Left lung (tissue), 10 donors: ENCODE data around the gene FAM228A. TPM values are rescaled to one million over a fixed set of nuclear protein-coding genes. Genes with fewer than 3 reads are reported as not detected.

Experiments used
- ATAC-seq: fragments of 200-7000 bp; cut with Tn5 transposase; one replicate; pipeline ENCODE4 v1.9.1; 2020; ENCODE audit warnings: moderate library complexity
- DNase-seq, 4 donors: peaks; one replicate each; pipeline ENCODE4 v3.0.0-alpha.2; 2013 to 2020
- H3K27ac ChIP-seq, 2 donors: fragments of 200-600 bp; sonication (generic) in 1 of 2; one replicate each; pipeline versions ENCODE4 v1.5.0 to v1.8.0; 2020 to 2021
- H3K27me3 ChIP-seq, 2 donors: fragments of 200-600 bp; sonication (generic) in 1 of 2; one replicate each; pipeline versions ENCODE4 v1.5.0 to v1.8.0; 2020 to 2021
- H3K36me3 ChIP-seq, 2 donors: fragments of 200-600 bp; sonication (generic) in 1 of 2; one replicate each; pipeline versions ENCODE4 v1.5.0 to v1.8.0; 2020 to 2021
- H3K4me1 ChIP-seq, 2 donors: fragments of 200-600 bp; one replicate each; pipeline ENCODE4 v1.8.0; 2021
- H3K4me3 ChIP-seq, 2 donors: fragments of 200-600 bp; sonication (generic) in 1 of 2; one replicate each; pipeline versions ENCODE4 v1.5.0 to v1.8.0; 2020 to 2021; ENCODE audit warnings: mild to moderate bottlenecking in 1 of 2
- H3K9me3 ChIP-seq, 2 donors: fragments of 200-600 bp; sonication (generic) in 1 of 2; one replicate each; pipeline versions ENCODE4 v1.5.0 to v1.8.0; 2020 to 2021
- CTCF ChIP-seq, 2 donors: fragments of 200-600 bp; sonication (generic) in 1 of 2; IDR thresholded peaks; one replicate each; pipeline versions ENCODE4 v1.5.0 to v1.8.0; 2021; ENCODE audit warnings: antibody characterized with exemption in 2 of 2
- intact Hi-C, 2 donors: fragments of 100-400 bp; cut with DNase I; formaldehyde crosslinking; loops; one replicate each; pipeline versions ENCODE4 v1.11.2 to v1.14.2; 2022
- polyA plus RNA-seq, 6 donors: library from polyadenylated mRNA; unstranded; fragments of 120-200 nt; gene quantifications; one replicate each; pipeline ENCODE4 v1.2.1, GENCODE V29; 2013; ENCODE audit not compliant: insufficient read length in 6 of 6
- total RNA-seq, 2 donors: library from RNA; stranded (reverse); fragmentation: NEBNext Ultra II Directional; extraction: Animal tissue kit (Norgen Biotek cat#: 25700); gene quantifications; one replicate each; pipeline ENCODE4 v1.2.1, GENCODE V29; 2021
- donor health status: DM: no; HTN: yes; CAD: no.
- donor health status: DM: no; HTN: no; CAD: no.

The FAM228A gene
- total and polyA plus RNA-seq, 8 donors, result 0.41 to 3.4 (median 1.4) TPM

DNA sequence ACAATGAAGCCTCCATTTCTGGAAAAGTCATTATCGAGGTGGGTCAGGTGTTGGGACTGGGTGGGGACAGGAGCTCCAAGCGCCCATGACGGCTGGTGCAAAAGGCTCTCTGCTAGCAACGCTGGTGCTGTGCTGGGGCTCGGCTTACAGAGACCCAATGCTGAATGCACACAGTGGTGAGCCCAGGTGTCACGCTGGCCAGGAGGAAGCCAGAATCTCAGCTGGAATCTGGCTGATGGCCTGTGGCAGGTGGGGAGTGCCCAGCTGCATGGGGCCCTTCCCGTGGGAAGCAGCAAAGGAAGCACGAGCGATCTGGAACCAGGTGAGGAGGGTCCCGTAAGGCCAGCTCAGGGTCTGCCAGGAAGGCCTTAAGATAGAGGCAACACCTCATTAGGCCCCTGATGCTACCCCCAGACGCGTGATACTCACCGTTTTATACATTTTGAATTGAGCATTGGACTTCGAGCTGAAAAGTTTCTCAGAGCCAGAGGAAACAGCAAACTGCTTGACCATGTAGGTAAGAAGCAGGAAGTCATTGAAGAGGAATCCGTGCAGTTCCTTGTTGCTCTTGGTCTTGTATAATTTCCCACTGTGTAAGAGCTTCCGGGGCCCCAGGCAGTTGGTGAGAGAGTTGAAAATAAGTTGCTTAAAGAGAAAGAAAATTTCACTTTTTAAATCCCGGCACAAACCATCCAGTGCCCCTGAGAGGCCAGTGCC is 34.7 kb downstream of the FAM228A start:
- TF ChIP-seq CTCF (IDR thresholded peaks at IDR 0.05), result no peak
- peaks cover 0 to 100% of the 10 kb centered on the region in 2 donors for H3K36me3 ChIP-seq
- ATAC-seq (no peak), DNase-seq (no peak)
- no peaks in the 10 kb centered on the region for H3K27me3 ChIP-seq
- H3K4me1 ChIP-seq, result no peaks in the 10 kb centered on the region
- intact Hi-C loops, result no loop called here
- no peak overlapping the region for H3K27ac ChIP-seq
- no peak overlapping the region for H3K4me3 ChIP-seq
- H3K9me3 ChIP-seq, result no peaks in the 10 kb centered on the region

- H3K27ac ChIP-seq, result no peak overlapping the region
- TF ChIP-seq CTCF (IDR thresholded peaks at IDR 0.05), result no peak
- H3K4me3 ChIP-seq, result no peak overlapping the region
- no peaks in the 10 kb centered on the region for H3K27me3 ChIP-seq
- DNase-seq, result no peak
- intact Hi-C loops, result no loop called here
- ATAC-seq, result no peak
- H3K9me3 ChIP-seq, result no peaks in the 10 kb centered on the region
- H3K36me3 ChIP-seq, result peaks cover 0 to 100% of the 10 kb centered on the region in 2 donors
- no peaks in the 10 kb centered on the region for H3K4me1 ChIP-seq
These were observed 35.2 kb downstream of the FAM228A start for GRCh38 chr2:24210106-24210455.

- intact Hi-C loops, result no loop called here
- no peaks in the 10 kb centered on the region for H3K4me1 ChIP-seq
- no peak overlapping the region for H3K4me3 ChIP-seq
- H3K36me3 ChIP-seq, result peaks cover 0 to 100% of the 10 kb centered on the region in 2 donors
- H3K9me3 ChIP-seq, result no peaks in the 10 kb centered on the region
- DNase-seq, result no peak
- H3K27ac ChIP-seq, result no peak overlapping the region
- H3K27me3 ChIP-seq, result no peaks in the 10 kb centered on the region
- ATAC-seq, result no peak
- TF ChIP-seq CTCF (IDR thresholded peaks at IDR 0.05), result no peak
These were observed 35.9 kb downstream of the FAM228A start for GRCh38 chr2:24210723-24211122.

DNA sequence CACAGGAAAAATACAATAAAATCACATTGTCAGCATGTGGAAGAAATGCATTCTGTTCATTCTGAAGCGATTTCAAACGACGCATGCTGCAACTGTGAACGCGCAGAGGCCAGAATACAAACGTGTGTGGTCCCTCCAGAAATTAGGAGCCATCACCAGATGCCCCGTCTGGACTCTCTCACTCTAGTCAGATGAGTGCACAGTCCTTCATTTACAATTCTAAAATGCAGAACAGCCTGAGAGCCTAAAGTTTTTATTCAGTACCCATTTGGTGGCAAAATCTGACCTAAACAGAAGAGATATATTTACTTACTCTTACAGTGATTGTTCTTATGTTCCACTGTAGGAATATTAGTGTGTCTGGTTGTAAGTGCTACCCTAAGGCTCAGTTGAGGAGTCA is 36.6 kb downstream of the FAM228A start:
- Histone ChIP-seq H3K27ac (no peak overlapping the region), H3K9me3 (no peaks in the 10 kb centered on the region), H3K4me3 (no peak overlapping the region), H3K27me3 (no peaks in the 10 kb centered on the region), H3K4me1 (no peaks in the 10 kb centered on the region), H3K36me3 (peaks cover 0 to 100% of the 10 kb centered on the region in 2 donors)
- no peak for TF ChIP-seq CTCF (IDR thresholded peaks at IDR 0.05)
- DNase-seq (no peak), ATAC-seq (no peak)
- intact Hi-C loops, result no loop called here

GRCh38 chr2:24214880-24215279 is 40.0 kb downstream of the FAM228A start:
- no peaks in the 10 kb centered on the region for H3K9me3 ChIP-seq
- intact Hi-C loops, result no loop called here
- H3K4me3 ChIP-seq, result no peak overlapping the region
- ATAC-seq (no peak), DNase-seq (no peak)
- no peaks in the 10 kb centered on the region for H3K27me3 ChIP-seq
- H3K36me3 ChIP-seq, result peaks cover 0 to 100% of the 10 kb centered on the region in 2 donors
- no peak overlapping the region for H3K27ac ChIP-seq
- no peaks in the 10 kb centered on the region for H3K4me1 ChIP-seq
- no peak for TF ChIP-seq CTCF (IDR thresholded peaks at IDR 0.05)
